Immature natural killer cell (primary cell): ENCODE data around the gene HSF4. TPM values are rescaled to one million over a fixed set of nuclear protein-coding genes. Genes with fewer than 3 reads are reported as not detected.
"Not testable (repeated sequence)": the region's sequence is repeated elsewhere in the genome, so short reads cannot be mapped to it uniquely, and the experiment has no call there.

Experiments
- DNase-seq, 3 donors: peaks; one replicate each; pipeline ENCODE4 v3.0.0; 2022; ENCODE audit warnings: mixed read lengths in 1 of 3
- H3K27ac Mint-ChIP-seq, 6 donors: one replicate each; pipeline ENCODE4 v1.8.0; 2020; ENCODE audit warnings: mixed read lengths in 6 of 6, mild to moderate bottlenecking in 5 of 6, inconsistent platforms in 4 of 6, moderate library complexity in 3 of 6
- H3K27me3 Mint-ChIP-seq, 3 donors: one replicate each; pipeline ENCODE4 v1.8.0; 2020 to 2021; ENCODE audit warnings: low read depth in 3 of 3, mild to moderate bottlenecking in 3 of 3, mixed read lengths in 3 of 3, moderate library complexity in 3 of 3, inconsistent platforms in 1 of 3
- H3K36me3 Mint-ChIP-seq, 3 donors: one replicate each; pipeline ENCODE4 v1.8.0; 2020; ENCODE audit warnings: mixed read lengths in 3 of 3, inconsistent platforms in 2 of 3, mild to moderate bottlenecking in 2 of 3
- H3K4me1 Mint-ChIP-seq, 2 donors: one replicate each; pipeline ENCODE4 v1.8.0; 2020; ENCODE audit warnings: inconsistent platforms in 2 of 2, mild to moderate bottlenecking in 2 of 2, mixed read lengths in 2 of 2, moderate library complexity in 1 of 2
- H3K4me3 Mint-ChIP-seq, 5 donors: one replicate each; pipeline ENCODE4 v1.8.0; 2020; ENCODE audit warnings: mild to moderate bottlenecking in 5 of 5, mixed read lengths in 5 of 5, inconsistent platforms in 3 of 5, moderate library complexity in 3 of 5
- H3K9me3 Mint-ChIP-seq, 6 donors: one replicate each; pipeline ENCODE4 v1.8.0; 2020; ENCODE audit warnings: mild to moderate bottlenecking in 6 of 6, mixed read lengths in 6 of 6, inconsistent platforms in 4 of 6, moderate library complexity in 3 of 6
- polyA plus RNA-seq, 3 donors: library from polyadenylated mRNA; unstranded; fragments of 300-500 nt; fragmentation: Illumina TruSeq; gene quantifications; one replicate each; pipeline ENCODE4 v1.2.3, GENCODE V29; 2021

HSF4 gene, protein sequence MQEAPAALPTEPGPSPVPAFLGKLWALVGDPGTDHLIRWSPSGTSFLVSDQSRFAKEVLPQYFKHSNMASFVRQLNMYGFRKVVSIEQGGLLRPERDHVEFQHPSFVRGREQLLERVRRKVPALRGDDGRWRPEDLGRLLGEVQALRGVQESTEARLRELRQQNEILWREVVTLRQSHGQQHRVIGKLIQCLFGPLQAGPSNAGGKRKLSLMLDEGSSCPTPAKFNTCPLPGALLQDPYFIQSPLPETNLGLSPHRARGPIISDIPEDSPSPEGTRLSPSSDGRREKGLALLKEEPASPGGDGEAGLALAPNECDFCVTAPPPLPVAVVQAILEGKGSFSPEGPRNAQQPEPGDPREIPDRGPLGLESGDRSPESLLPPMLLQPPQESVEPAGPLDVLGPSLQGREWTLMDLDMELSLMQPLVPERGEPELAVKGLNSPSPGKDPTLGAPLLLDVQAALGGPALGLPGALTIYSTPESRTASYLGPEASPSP
- polyA plus RNA-seq: not detected

DNA sequence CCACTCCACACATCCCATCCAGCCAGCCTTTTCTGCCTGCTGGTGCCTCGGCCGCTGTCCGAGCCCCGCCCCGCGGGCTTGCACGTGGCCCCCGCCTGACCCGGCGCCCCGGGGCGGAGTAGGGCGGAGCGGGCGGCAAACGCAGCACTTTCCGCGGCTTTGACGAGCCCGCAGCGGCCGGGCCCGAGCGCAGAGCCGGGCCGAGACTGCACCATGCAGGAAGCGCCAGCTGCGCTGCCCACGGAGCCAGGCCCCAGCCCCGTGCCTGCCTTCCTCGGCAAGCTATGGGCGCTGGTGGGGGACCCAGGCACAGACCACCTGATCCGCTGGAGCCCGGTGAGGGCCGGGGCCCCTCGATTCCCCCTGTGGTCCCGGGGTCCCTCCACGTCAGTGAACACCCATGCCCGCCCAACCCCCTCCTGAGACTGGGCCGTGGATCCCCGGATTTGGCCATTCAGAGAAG lies at the start of gene HSF4:
TSS of gene HSF4 (plus strand) at position 147 of the 463 bp plus-strand sequence. CDS start at position 214, 67 bp downstream.
- Mint-ChIP-seq H3K4me1 (peaks cover 19 to 30% of the 10 kb centered on the region in 2 donors), H3K4me3 (peak within 1 kb of the TSS in 4 of 5 donors; percentile 38 to 59 (median 48)), H3K27ac (no peak within 1 kb of the TSS), H3K27me3 (peaks cover 14 to 34% (median 25%) of the 10 kb centered on the region in 3 donors), H3K9me3 (peaks cover 0 to 4% (median 0%) of the 10 kb centered on the region in 6 donors), H3K36me3 (no peaks in the 10 kb centered on the region)
- no peak for DNase-seq

DNA sequence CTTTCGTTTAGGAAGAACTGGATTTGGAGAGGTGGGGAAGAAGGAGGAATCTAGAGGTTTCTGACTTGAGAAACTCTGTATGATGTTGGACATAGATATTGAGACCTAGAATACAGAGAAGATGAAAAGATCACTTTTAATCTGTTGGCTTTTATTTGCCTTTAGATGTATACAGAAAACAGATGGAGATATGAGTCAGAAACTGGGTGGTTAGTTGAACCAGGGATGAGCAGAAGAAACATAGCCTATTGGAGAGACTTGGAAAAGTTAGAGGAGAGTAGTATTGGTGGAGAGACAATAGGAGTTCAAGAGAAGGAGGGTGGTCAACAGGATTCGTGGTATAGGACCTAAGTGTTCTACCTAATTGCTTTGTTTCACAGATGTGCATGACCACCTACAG lies 49.8 kb upstream of the HSF4 start:
- Mint-ChIP-seq H3K27me3 (peaks cover 3 to 9% (median 5%) of the 10 kb centered on the region in 3 donors), H3K4me3 (no peak overlapping the region), H3K9me3 (no peaks in the 10 kb centered on the region), H3K27ac (peak overlapping the region in 1 of 6 donors; percentile 37), H3K36me3 (peaks cover 0 to 6% (median 0%) of the 10 kb centered on the region in 3 donors), H3K4me1 (peaks cover 26 to 50% of the 10 kb centered on the region in 2 donors)
- no peak for DNase-seq

DNA sequence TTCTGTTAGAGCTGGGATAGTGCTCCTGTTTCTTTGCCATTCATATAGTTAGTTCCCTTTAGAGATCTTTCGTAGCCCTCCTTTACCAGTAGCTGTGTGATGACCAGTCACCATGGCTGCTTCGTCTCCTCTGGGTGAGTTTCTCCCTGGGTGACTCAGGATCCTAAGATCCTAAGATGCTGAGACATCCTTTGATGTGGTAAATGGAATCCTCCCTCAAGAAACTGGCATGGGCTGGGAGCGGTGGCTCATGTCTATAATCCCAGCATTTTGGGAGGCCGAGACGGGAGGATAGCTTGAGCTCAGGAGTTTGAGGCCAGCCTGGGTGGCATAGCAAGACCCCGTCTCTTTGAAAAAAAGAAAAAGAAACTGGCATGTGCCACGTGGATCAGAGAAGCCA lies 48.9 kb upstream of the HSF4 start:
- Mint-ChIP-seq H3K4me1 (peaks cover 19 to 43% of the 10 kb centered on the region in 2 donors), H3K9me3 (no peaks in the 10 kb centered on the region), H3K27me3 (peaks cover 0 to 3% (median 0%) of the 10 kb centered on the region in 3 donors), H3K36me3 (peaks cover 0 to 12% (median 2%) of the 10 kb centered on the region in 3 donors), H3K27ac (no peak overlapping the region), H3K4me3 (no peak overlapping the region)
- DNase-seq: no peak

DNA sequence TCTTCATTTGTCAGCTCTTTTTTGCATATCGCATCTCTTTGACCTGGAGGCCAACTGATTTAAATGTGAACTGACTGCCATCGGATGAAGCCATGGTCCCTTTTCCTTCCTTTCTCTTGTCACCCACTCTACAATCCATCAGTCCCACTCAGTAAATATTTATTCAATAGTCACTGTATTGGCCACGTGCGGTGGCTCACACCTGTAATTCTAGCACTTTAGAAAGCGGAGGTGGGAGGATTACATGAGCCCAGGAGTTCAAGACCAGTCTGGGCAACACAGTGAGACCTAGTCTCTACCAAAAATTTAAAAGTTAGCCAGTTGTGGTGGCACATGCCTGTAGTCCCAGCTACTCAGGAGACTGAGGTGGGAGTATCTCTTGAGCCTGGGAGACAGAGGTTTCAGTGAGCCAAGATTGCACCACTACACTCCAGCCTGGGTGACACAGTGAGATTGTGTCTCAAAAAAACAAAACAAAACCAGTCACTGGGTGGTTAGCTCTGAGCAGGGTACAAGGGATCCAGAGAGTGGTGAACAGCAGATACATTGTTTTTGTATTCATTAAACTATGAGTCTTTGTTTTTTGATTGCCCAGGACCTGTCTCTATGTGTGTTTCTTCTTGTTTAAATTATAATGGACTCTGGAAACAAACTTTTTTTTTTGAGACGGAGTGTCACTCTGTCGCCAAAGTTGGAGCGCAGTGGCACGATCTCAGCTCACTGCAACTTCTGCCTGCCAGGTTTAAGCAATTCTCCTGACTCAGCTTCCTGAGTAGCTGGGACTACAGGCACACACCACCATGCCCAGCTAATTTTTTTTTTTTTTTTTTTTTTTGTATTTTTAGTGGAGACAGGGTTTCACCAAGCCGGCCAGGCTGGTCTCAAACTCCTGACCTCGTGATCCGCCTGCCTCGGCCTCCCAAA lies 47.9 kb upstream of the HSF4 start:
- DNase-seq: no peak
- H3K4me3 Mint-ChIP-seq: no peak overlapping the region
- H3K27ac Mint-ChIP-seq: no peak overlapping the region
- peaks cover 0 to 16% (median 5%) of the 10 kb centered on the region in 3 donors for H3K36me3 Mint-ChIP-seq
- H3K27me3 Mint-ChIP-seq: peaks cover 0 to 3% (median 0%) of the 10 kb centered on the region in 3 donors
- H3K9me3 Mint-ChIP-seq: no peaks in the 10 kb centered on the region
- peaks cover 10 to 34% of the 10 kb centered on the region in 2 donors for H3K4me1 Mint-ChIP-seq

DNA sequence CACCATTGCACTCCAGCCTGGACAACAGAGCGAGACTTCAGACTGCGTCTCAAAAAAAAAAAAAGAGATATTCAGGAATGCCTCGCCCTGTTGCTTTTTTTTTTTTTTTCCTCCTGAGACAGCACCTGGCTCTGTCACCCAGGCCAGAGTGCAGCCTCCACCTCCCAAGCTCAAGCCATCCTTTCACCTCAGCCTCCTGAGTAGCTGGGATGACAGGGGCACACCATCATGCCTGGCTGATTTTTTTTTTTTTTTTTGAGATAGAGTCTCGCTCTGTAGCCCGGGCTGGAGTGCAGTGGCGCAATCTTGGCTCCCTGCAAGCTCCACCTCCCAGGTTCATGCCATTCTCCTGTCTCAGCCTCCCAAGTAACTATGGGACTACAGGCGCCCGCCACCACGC lies 46.8 kb upstream of the HSF4 start:
- H3K4me3 Mint-ChIP-seq: no peak overlapping the region
- H3K9me3 Mint-ChIP-seq: no peaks in the 10 kb centered on the region
- no peak overlapping the region for H3K27ac Mint-ChIP-seq
- DNase-seq: no peak
- peaks cover 3 to 19% (median 5%) of the 10 kb centered on the region in 3 donors for H3K36me3 Mint-ChIP-seq
- H3K4me1 Mint-ChIP-seq: peaks cover 8 to 23% of the 10 kb centered on the region in 2 donors
- H3K27me3 Mint-ChIP-seq: peaks cover 0 to 3% (median 0%) of the 10 kb centered on the region in 3 donors

DNA sequence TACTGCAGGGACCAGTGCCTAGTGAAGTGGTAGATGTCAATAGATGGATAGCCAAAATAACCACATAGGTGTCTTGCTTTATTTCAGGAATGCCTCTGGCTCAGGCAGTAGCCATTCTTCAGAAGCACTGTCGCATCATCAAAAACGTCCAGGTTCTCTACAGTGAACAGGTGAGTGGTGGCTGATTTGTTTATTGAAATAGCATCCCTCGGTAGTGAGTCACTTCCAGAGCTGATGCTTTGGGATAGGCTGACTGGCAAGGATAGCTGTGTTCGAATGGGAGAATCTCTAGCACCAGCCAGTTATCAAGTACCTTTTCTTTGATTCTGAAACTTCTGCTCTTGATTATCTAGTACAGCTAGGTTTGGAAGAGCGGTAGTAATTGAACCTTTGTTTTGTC lies 44.5 kb upstream of the HSF4 start:
- Mint-ChIP-seq H3K27ac (no peak overlapping the region), H3K9me3 (no peaks in the 10 kb centered on the region), H3K4me3 (no peak overlapping the region), H3K27me3 (peaks cover 0 to 3% (median 0%) of the 10 kb centered on the region in 3 donors), H3K4me1 (peaks cover 5 to 11% of the 10 kb centered on the region in 2 donors), H3K36me3 (peaks cover 9 to 19% (median 12%) of the 10 kb centered on the region in 3 donors)
- no peak for DNase-seq

DNA sequence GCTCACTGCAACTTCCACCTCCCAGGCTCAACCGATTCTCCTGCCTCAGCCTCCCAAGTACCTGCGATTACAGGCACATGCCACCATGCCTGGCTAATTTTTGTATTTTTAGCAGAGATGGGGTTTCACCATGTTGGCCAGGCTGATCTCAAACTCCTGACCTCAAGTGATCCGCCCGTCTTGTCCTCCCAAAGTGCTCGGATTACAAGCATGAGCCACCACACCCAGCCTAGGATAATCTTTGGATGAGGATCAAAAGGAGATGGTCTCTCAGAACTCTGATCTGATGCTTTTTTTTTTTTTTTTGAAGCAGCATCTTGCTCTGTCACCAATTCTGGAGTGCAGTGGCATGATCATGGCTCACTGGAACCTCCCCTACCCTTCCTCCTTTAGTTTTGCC lies 41.7 kb upstream of the HSF4 start:
- H3K27ac Mint-ChIP-seq, H3K4me1 Mint-ChIP-seq, H3K27me3 Mint-ChIP-seq, H3K9me3 Mint-ChIP-seq, H3K4me3 Mint-ChIP-seq, DNase-seq: not testable (repeated sequence)
- peaks cover 12 to 33% (median 12%) of the 10 kb centered on the region in 3 donors for H3K36me3 Mint-ChIP-seq

DNA sequence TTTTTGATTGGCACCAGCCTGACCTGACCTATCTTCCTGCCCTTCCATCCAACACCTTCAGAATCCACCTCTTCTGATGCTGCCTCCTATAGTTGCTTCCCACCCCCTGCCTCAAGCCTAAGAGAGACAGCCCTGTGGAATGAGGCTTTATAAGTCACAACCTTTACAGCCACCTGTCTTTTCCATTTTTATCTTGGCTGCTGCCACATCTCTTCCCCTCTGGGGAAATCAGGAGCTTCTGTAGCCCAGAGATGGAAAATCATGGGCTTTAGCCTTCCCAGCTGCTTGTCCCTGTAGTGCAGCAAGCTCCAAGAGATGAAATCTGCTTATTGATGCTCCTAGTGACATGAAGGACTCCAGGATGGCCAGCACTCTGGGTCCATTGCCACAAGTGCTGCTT lies 36.1 kb upstream of the HSF4 start:
- peaks cover 12 to 37% (median 16%) of the 10 kb centered on the region in 3 donors for H3K36me3 Mint-ChIP-seq
- no peaks in the 10 kb centered on the region for H3K4me1 Mint-ChIP-seq
- peaks cover 0 to 1% (median 0%) of the 10 kb centered on the region in 3 donors for H3K27me3 Mint-ChIP-seq
- H3K27ac Mint-ChIP-seq: peak overlapping the region in 1 of 6 donors; percentile 45
- H3K9me3 Mint-ChIP-seq: no peaks in the 10 kb centered on the region
- no peak overlapping the region for H3K4me3 Mint-ChIP-seq
- no peak for DNase-seq

DNA sequence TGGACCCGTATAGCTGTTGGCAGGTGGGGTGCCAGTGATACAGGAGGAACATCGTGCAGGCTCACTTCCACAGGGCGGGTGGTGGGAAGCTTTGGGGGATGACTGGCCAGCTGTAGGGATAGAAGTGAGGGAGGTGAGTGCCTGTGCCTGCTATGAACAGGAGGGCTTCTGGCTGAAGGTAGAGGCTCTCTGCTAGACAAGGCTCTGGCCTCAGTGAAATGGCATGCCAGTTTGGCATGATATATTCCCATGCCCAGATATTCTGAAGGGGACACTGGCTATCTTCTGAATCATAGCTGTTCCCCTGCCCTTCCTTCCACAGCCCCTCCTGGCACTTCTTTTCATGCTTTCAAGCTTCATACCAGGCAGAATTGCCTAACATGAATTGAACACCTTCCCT lies 35.7 kb upstream of the HSF4 start:
- no peak for DNase-seq
- H3K4me1 Mint-ChIP-seq: no peaks in the 10 kb centered on the region
- H3K4me3 Mint-ChIP-seq: no peak overlapping the region
- peaks cover 0 to 1% (median 0%) of the 10 kb centered on the region in 3 donors for H3K27me3 Mint-ChIP-seq
- peak overlapping the region in 1 of 6 donors; percentile 45 for H3K27ac Mint-ChIP-seq
- H3K9me3 Mint-ChIP-seq: no peaks in the 10 kb centered on the region
- peaks cover 8 to 33% (median 11%) of the 10 kb centered on the region in 3 donors for H3K36me3 Mint-ChIP-seq

DNA sequence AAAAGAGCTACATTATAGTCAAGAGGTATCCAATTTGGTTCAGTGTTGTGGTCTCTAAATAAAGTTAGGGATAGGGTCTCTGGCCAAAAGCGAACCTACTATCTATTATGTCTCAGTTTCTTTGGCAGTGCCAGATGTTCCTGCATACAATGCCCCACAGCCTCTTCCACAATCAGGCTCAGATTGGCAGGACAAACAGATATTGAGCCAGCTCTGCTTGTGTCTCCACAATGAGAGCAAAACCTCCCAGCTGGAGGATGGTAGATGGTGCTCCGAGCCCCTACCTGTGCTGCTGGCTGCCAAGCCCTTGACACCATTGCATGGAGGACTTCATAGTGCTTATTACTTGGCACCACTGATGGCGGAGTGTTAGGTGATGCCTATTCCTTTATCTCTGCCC lies 35.1 kb upstream of the HSF4 start:
- H3K27me3 Mint-ChIP-seq: peaks cover 0 to 1% (median 0%) of the 10 kb centered on the region in 3 donors
- no peak overlapping the region for H3K27ac Mint-ChIP-seq
- H3K4me3 Mint-ChIP-seq: no peak overlapping the region
- no peak for DNase-seq
- no peaks in the 10 kb centered on the region for H3K4me1 Mint-ChIP-seq
- H3K9me3 Mint-ChIP-seq: no peaks in the 10 kb centered on the region
- H3K36me3 Mint-ChIP-seq: peaks cover 7 to 36% (median 8%) of the 10 kb centered on the region in 3 donors

DNA sequence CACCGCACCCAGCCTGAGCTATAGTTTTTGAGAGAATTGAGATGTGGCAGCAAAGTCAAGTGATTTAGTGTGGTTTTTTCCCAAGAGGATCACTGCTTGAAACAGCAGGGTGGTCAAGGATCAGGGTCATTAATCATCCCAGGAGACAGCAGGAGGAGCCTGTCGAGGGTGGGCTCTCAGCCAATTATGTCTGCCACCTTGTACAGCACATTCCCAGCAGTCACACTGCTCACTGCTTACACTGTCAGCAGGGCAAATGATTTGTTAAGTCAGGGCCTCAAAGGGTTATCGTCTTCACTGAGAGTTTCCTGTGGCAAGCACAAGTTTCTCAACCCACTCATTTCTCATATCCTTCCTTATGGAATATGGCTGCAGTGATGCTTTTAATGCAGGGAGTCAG lies 26.9 kb upstream of the HSF4 start:
- Mint-ChIP-seq H3K27me3 (no peaks in the 10 kb centered on the region), H3K36me3 (peaks cover 12 to 46% (median 27%) of the 10 kb centered on the region in 3 donors), H3K9me3 (no peaks in the 10 kb centered on the region), H3K4me3 (no peak overlapping the region), H3K27ac (no peak overlapping the region), H3K4me1 (no peaks in the 10 kb centered on the region)
- no peak for DNase-seq

DNA sequence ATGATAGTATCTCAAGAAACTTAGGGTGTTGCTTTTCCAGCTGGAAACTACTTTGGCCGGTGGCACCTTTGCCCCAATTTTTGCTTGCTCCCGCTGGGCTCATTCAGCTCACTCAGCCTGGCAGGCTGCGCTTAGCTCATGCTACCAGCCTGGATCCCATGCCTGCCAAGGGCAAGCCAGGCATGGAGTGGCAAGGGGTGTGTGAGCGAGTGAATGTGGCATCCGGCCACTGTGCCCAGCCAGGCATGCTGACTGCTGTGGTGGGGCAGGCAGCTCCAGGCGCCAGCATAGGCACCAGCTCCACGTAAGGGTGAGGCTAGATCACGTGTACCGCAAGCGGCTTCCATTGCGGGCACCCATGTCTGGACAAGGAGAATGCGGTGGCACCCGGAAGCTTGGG lies 23.2 kb upstream of the HSF4 start:
- Mint-ChIP-seq H3K36me3 (peaks cover 15 to 48% (median 22%) of the 10 kb centered on the region in 3 donors), H3K4me3 (no peak overlapping the region), H3K4me1 (no peaks in the 10 kb centered on the region), H3K27ac (no peak overlapping the region), H3K27me3 (peaks cover 0 to 2% (median 0%) of the 10 kb centered on the region in 3 donors), H3K9me3 (no peaks in the 10 kb centered on the region)
- DNase-seq: no peak

DNA sequence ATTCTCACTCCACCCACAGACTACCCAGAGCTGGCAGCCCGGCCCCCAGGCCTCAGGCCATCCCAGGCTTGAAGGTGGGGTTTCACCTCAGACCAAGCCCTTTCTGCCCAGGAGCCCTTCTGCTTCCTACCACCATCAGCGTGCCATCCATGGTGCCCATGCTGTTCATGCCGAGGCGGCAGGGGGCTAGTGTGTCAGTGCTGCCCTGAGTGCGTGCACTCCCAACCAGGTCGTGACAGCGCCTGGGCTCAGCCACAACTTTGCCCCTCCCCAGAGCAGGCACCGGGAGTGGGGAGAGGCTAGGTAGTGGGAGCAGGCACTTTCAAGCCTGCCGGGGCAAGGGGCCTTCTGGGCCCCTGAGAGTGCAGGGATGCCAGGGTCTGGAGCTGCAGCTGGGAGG lies 22.2 kb upstream of the HSF4 start:
- Mint-ChIP-seq H3K27me3 (peaks cover 0 to 2% (median 0%) of the 10 kb centered on the region in 3 donors), H3K9me3 (no peaks in the 10 kb centered on the region), H3K4me3 (no peak overlapping the region), H3K27ac (no peak overlapping the region), H3K36me3 (peaks cover 15 to 55% (median 26%) of the 10 kb centered on the region in 3 donors), H3K4me1 (no peaks in the 10 kb centered on the region)
- DNase-seq: no peak
